H1 (cell line): ENCODE results near the gene COL25A1. TPM values are rescaled to one million over a fixed set of nuclear protein-coding genes. Genes with fewer than 3 reads are reported as not detected.

Experiments
- CTCF ChIA-PET: fragments of 300-600 bp; sonication (Branson Sonifier 250); formaldehyde crosslinking; loops from one replicate; lab custom pipeline; 2021; ENCODE audit not compliant: partially characterized antibody; lab: Charles Lee
- POLR2A ChIA-PET: fragments of 300-600 bp; sonication (Branson Sonifier 250); formaldehyde crosslinking; loops from one replicate; lab custom pipeline; 2021; ENCODE audit warnings: inconsistent platforms; ENCODE audit not compliant: partially characterized antibody; lab: Charles Lee
- DNase-seq, 2 experiments: peaks; one replicate each; pipeline versions ENCODE4 v3.0.0 to v3.0.0-alpha.2; 2010 to 2022; ENCODE audit warnings: low spot score in 2 of 2, low read depth in 1 of 2, mixed read lengths in 1 of 2
- FAIRE-seq: peaks from 2 replicates; lab custom pipeline; 2011; peaks lifted over from hg19 to GRCh38; lab: Jason Lieb, UNC
- H2AFZ ChIP-seq: 2 replicates; pipeline ENCODE4 v1.8.1; 2012; ENCODE audit warnings: low read length, inconsistent platforms
- H2AK5ac ChIP-seq: 2 replicates; pipeline ENCODE4 v1.6.1; 2013; ENCODE audit warnings: low read depth, low read length
- H2BK120ac ChIP-seq: replicated peaks from 2 replicates; pipeline ENCODE3; 2013; ENCODE audit warnings: low read depth, low read length, inconsistent platforms
- H2BK12ac ChIP-seq: 2 replicates; pipeline ENCODE4 v1.6.1; 2013; ENCODE audit warnings: low read depth, low read length
- H2BK15ac ChIP-seq: 2 replicates; pipeline ENCODE4 v1.6.1; 2013; ENCODE audit warnings: low read length
- H2BK20ac ChIP-seq: 2 replicates; pipeline ENCODE4 v1.6.1; 2013; ENCODE audit warnings: low read length
- H2BK5ac ChIP-seq: 2 replicates; pipeline ENCODE4 v1.6.1; 2013; ENCODE audit warnings: low read depth, low read length
- H3K14ac ChIP-seq: 2 replicates; pipeline ENCODE4 v1.6.1; 2013; ENCODE audit warnings: inconsistent platforms; ENCODE audit not compliant: insufficient read length
- H3K18ac ChIP-seq: 2 replicates; pipeline ENCODE4 v1.6.1; 2013; ENCODE audit warnings: low read length; ENCODE audit errors: extremely low read depth
- H3K23ac ChIP-seq: 2 replicates; pipeline ENCODE4 v1.6.1; 2013; ENCODE audit warnings: inconsistent platforms; ENCODE audit not compliant: insufficient read length
- H3K23me2 ChIP-seq: 2 replicates; pipeline ENCODE4 v1.6.1; 2013; ENCODE audit warnings: low read depth, low read length
- H3K27ac ChIP-seq: 2 replicates; pipeline ENCODE4 v1.6.1; 2011; ENCODE audit warnings: low read depth, low read length, inconsistent platforms
- H3K27me3 ChIP-seq, 4 experiments: replicated peaks in 1 of 4; 1 replicate in 1 of 4; 2 replicates in 3 of 4; pipeline versions ENCODE4 v1.6.1 to v1.8.1; 2011 to 2013; ENCODE audit warnings: low read length in 3 of 4, mild to moderate bottlenecking in 3 of 4, inconsistent platforms in 2 of 4, mixed read lengths in 2 of 4, moderate library complexity in 1 of 4; ENCODE audit not compliant: control insufficient read depth in 3 of 4, insufficient read depth in 3 of 4; ENCODE audit errors: extremely low read depth in 1 of 4
- H3K36me3 ChIP-seq, 4 experiments: 2 replicates each; pipeline versions ENCODE4 v1.6.1 to v1.8.1; 2011 to 2013; ENCODE audit warnings: mild to moderate bottlenecking in 4 of 4, low read length in 3 of 4, moderate library complexity in 2 of 4, control low read depth in 1 of 4, inconsistent platforms in 1 of 4; ENCODE audit not compliant: insufficient read depth in 4 of 4, control insufficient read depth in 2 of 4
- H3K4ac ChIP-seq: replicated peaks from 2 replicates; pipeline ENCODE3; 2013; ENCODE audit warnings: low read length, low read depth, mixed read lengths, inconsistent platforms; ENCODE audit not compliant: insufficient read length
- H3K4me1 ChIP-seq, 4 experiments: replicated peaks in 1 of 4; 1 replicate in 1 of 4; 2 replicates in 3 of 4; pipeline versions ENCODE4 v1.6.1 to v1.8.1; 2011 to 2013; ENCODE audit warnings: low read length in 3 of 4, inconsistent platforms in 2 of 4, mixed read lengths in 1 of 4; ENCODE audit not compliant: insufficient read depth in 4 of 4, control insufficient read depth in 3 of 4
- H3K4me2 ChIP-seq, 2 experiments: 2 replicates each; pipeline versions ENCODE4 v1.6.1 to v1.8.1; 2011 to 2013; ENCODE audit warnings: low read depth in 2 of 2, low read length in 2 of 2, control low read depth in 1 of 2, inconsistent platforms in 1 of 2, mild to moderate bottlenecking in 1 of 2; ENCODE audit not compliant: insufficient read depth in 1 of 2
- H3K4me3 ChIP-seq, 4 experiments: fragments of 200-600, 300-600 bp in 1 of 4; sonication (generic), shearing (Covaris generic), sonication (Bioruptor Twin) in 1 of 4; 2 replicates each; pipeline versions ENCODE4 v1.5.1 to v1.8.1; 2011 to 2016; ENCODE audit warnings: low read length in 4 of 4, low read depth in 3 of 4, control low read depth in 2 of 4, inconsistent platforms in 2 of 4, mild to moderate bottlenecking in 2 of 4, mixed read lengths in 1 of 4, moderate library complexity in 1 of 4; ENCODE audit not compliant: insufficient read depth in 2 of 4; ENCODE audit errors: extremely low read depth in 1 of 4
- H3K56ac ChIP-seq: replicated peaks from 2 replicates; pipeline ENCODE3; 2013; ENCODE audit warnings: low read depth, mild to moderate bottlenecking, mixed read lengths, low read length, inconsistent platforms; ENCODE audit not compliant: insufficient read length
- H3K79me1 ChIP-seq: 2 replicates; pipeline ENCODE4 v1.6.1; 2013; ENCODE audit warnings: low read depth, low read length, control low read depth
- H3K79me2 ChIP-seq, 2 experiments: 2 replicates each; pipeline versions ENCODE4 v1.6.1 to v1.8.1; 2012 to 2013; ENCODE audit warnings: low read length in 2 of 2, mild to moderate bottlenecking in 2 of 2, inconsistent platforms in 1 of 2; ENCODE audit not compliant: insufficient read depth in 2 of 2, control insufficient read depth in 1 of 2
- H3K9ac ChIP-seq, 4 experiments: replicated peaks in 1 of 4; 1 replicate in 1 of 4; 2 replicates in 3 of 4; pipeline versions ENCODE4 v1.6.1 to v1.8.1; 2011 to 2013; ENCODE audit warnings: low read depth in 3 of 4, low read length in 3 of 4, control low read depth in 2 of 4, mild to moderate bottlenecking in 2 of 4, moderate library complexity in 2 of 4, inconsistent platforms in 1 of 4; ENCODE audit errors: extremely low read depth in 1 of 4
- H3K9me3 ChIP-seq, 2 experiments: 2 replicates each; pipeline versions ENCODE4 v1.6.1 to v1.8.1; 2012 to 2013; ENCODE audit warnings: mild to moderate bottlenecking in 2 of 2, moderate library complexity in 2 of 2, control low read depth in 1 of 2, inconsistent platforms in 1 of 2, low read depth in 1 of 2, low read length in 1 of 2, mixed read lengths in 1 of 2; ENCODE audit not compliant: insufficient read depth in 2 of 2
- H4K20me1 ChIP-seq, 2 experiments: replicated peaks in 1 of 2; 2 replicates each; pipeline versions ENCODE3 to v1.8.1; 2011 to 2013; ENCODE audit warnings: inconsistent platforms in 2 of 2, low read length in 2 of 2, mild to moderate bottlenecking in 1 of 2; ENCODE audit not compliant: insufficient read depth in 2 of 2, control insufficient read depth in 1 of 2
- H4K5ac ChIP-seq: 2 replicates; pipeline ENCODE4 v1.6.1; 2013; ENCODE audit warnings: low read length, low read depth, mixed read lengths, inconsistent platforms; ENCODE audit not compliant: insufficient read length
- H4K8ac ChIP-seq: 2 replicates; pipeline ENCODE4 v1.8.0; 2013; ENCODE audit warnings: mild to moderate bottlenecking, moderate library complexity, low read length, inconsistent platforms; ENCODE audit not compliant: insufficient read depth; ENCODE audit errors: extremely low read depth
- H4K91ac ChIP-seq: replicated peaks from 2 replicates; pipeline ENCODE3; 2013; ENCODE audit warnings: low read length, mixed read lengths, inconsistent platforms; ENCODE audit not compliant: insufficient read length
- ASH2L ChIP-seq: fragments of 200-600, 300-600 bp; sonication (generic); IDR thresholded peaks from one replicate; pipeline ENCODE4 v1.7.1; 2017; ENCODE audit warnings: low read length
- KDM4A ChIP-seq: IDR thresholded peaks from one replicate; pipeline ENCODE4 v1.7.1; 2012; ENCODE audit warnings: low read depth, mild to moderate bottlenecking, moderate library complexity, low read length, inconsistent platforms; ENCODE audit not compliant: severe bottlenecking
- KDM5A ChIP-seq: fragments of 200-600 bp; IDR thresholded peaks from 2 replicates; pipeline ENCODE4 v1.7.1; 2012; ENCODE audit warnings: mild to moderate bottlenecking, low read length, inconsistent platforms, mixed read lengths
- RBBP5 ChIP-seq: IDR thresholded peaks from 2 replicates; pipeline ENCODE4 v1.7.1; 2012; ENCODE audit warnings: low read depth, mild to moderate bottlenecking, inconsistent platforms, low read length, moderate library complexity, borderline replicate concordance
- SAP30 ChIP-seq: fragments of 300-600 bp; sonication (generic); IDR thresholded peaks from 2 replicates; pipeline ENCODE4 v1.7.1; 2012; ENCODE audit warnings: low read length, moderate library complexity, mild to moderate bottlenecking, inconsistent platforms; ENCODE audit not compliant: insufficient read depth, insufficient replicate concordance
- SIN3A ChIP-seq, 2 experiments: IDR thresholded peaks in 1 of 2; conservative IDR thresholded peaks in 1 of 2; 2 replicates each; pipeline ENCODE4 v1.6.1; 2011 to 2012; ENCODE audit warnings: low read length in 2 of 2, improper control_type of control experiment in 1 of 2, low read depth in 1 of 2, mild to moderate bottlenecking in 1 of 2
- SIRT6 ChIP-seq: IDR thresholded peaks from one replicate; pipeline ENCODE4 v1.7.1; 2012; ENCODE audit warnings: low read length, inconsistent platforms
- TBP ChIP-seq: IDR thresholded peaks from 2 replicates; pipeline ENCODE4 v1.6.1; 2011; ENCODE audit warnings: low read depth, low read length, improper control_type of control experiment
- WGBS, 2 experiments: shearing (Covaris generic) in 1 of 2; methylation state at CpG; one replicate each; pipeline versions ENCODE4 v1.1.6 to v1.1.7; 2013 to 2015; ENCODE audit warnings: low lambda C conversion rate in 2 of 2, mixed read lengths in 2 of 2, inconsistent platforms in 1 of 2, low coverage in 1 of 2, missing lambda C conversion rate in 1 of 2; ENCODE audit not compliant: insufficient replicate concordance in 2 of 2, insufficient coverage in 1 of 2, insufficient read length in 1 of 2; ENCODE audit errors: extremely low coverage in 1 of 2, missing lambda C conversion rate in 1 of 2; 5-methylcytosine and 5-hydroxymethylcytosine counted together
- polyA plus RNA-seq, 7 experiments: library from polyadenylated mRNA; depleted of rRNA in 3 of 7; stranded (reverse) in 5 of 7; unstranded in 2 of 7; fragments of >200 nt in 5 of 7; fragments of 200-250 nt in 2 of 7; gene quantifications; 1 replicate in 5 of 7; 2 replicates in 1 of 7; 4 replicates in 1 of 7; pipeline versions ENCODE4 v1.2.1 to v1.2.3, GENCODE V29; 2011 to 2013; ENCODE audit warnings: missing spikeins in 2 of 7, mixed read lengths in 2 of 7
- total RNA-seq: library from RNA; stranded (reverse); fragmentation: NEBNext Ultra II Directional; extraction: Animal tissue kit (Norgen Biotek cat#: 25700); gene quantifications from 2 replicates; pipeline ENCODE4 v1.2.1, GENCODE V29; 2021
- TF ChIP-seq, protein P1 (sequence below): IDR thresholded peaks from 2 replicates; pipeline ENCODE4 v1.6.1; 2012; ENCODE audit warnings: low read length, inconsistent platforms

The COL25A1 gene
- total and polyA plus RNA-seq, 2 of the 8 experiments (the other 6 are each of a cell fraction or from before 2014, with no cell fraction given) = 1.1 to 8.3 TPM

DNA sequence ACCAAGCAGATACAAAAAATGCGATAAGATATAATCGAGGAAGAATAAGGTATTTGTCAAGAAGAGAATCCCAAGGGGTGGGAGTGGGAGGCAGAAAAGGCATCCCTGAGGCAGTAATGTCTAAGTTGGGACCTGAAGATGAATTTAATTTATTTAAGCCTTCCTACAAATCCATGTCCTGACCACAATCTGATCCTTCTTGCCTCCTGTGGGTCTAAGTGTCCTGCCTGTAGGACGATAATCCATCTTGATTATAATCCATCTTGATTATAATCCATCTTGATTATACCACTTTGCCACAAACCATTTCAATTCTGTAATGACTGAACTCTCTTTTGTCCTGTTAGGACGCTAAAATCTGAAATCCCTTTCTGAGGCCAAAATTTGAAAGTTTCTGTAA lies 130.2 kb downstream of the COL25A1 start:
- POLR2A ChIA-PET = no interaction called here
- Histone ChIP-seq H3K18ac (no peak overlapping the region), H2AFZ (no peak overlapping the region)

More for the DNA sequence above, 130.2 kb downstream of the COL25A1 start:
- FAIRE-seq (no peak), DNase-seq (no peak)
- H3K23ac ChIP-seq = no peak overlapping the region
- H2BK15ac ChIP-seq = no peak overlapping the region
- no peak overlapping the region for H4K5ac ChIP-seq
- no peaks in the 10 kb centered on the region for H3K36me3 ChIP-seq
- no peaks in the 10 kb centered on the region; a peak in 1 of 7 replicates for H3K4me1 ChIP-seq
- H3K4me2 ChIP-seq = no peak overlapping the region
- no peak overlapping the region for H3K27ac ChIP-seq
- H4K8ac ChIP-seq = no peak overlapping the region
- CTCF ChIA-PET = interaction anchor here (0.6 kb wide), 2 partner anchors 14 to 1041 kb away, joined by 3 read pairs; no protein-coding TSS in a partner anchor
- no peak overlapping the region for H3K56ac ChIP-seq
- H3K23me2 ChIP-seq = no peaks in the 10 kb centered on the region
- H3K4me3 ChIP-seq = no peak overlapping the region
- no peaks in the 10 kb centered on the region for H4K20me1 ChIP-seq
- H2BK5ac ChIP-seq = no peak overlapping the region
- TF ChIP-seq ASH2L = no peak
- TF ChIP-seq TBP = no peak
- TF ChIP-seq KDM4A = no peak
- no peak for TF ChIP-seq SAP30
- no peak for TF ChIP-seq SIN3A (conservative IDR thresholded peaks at IDR 0.05 in 1 of 2, IDR thresholded peaks at IDR 0.05 in 1 of 2; ENCODE audit: low read depth in 1 of 2, low read length in 2 of 2)
- TF ChIP-seq SIRT6 = no peak
- no peak for TF ChIP-seq KDM5A
- TF ChIP-seq, protein P1, sequence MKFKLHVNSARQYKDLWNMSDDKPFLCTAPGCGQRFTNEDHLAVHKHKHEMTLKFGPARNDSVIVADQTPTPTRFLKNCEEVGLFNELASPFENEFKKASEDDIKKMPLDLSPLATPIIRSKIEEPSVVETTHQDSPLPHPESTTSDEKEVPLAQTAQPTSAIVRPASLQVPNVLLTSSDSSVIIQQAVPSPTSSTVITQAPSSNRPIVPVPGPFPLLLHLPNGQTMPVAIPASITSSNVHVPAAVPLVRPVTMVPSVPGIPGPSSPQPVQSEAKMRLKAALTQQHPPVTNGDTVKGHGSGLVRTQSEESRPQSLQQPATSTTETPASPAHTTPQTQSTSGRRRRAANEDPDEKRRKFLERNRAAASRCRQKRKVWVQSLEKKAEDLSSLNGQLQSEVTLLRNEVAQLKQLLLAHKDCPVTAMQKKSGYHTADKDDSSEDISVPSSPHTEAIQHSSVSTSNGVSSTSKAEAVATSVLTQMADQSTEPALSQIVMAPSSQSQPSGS = no peak
- no peak for TF ChIP-seq RBBP5
- H2AK5ac ChIP-seq = no peak overlapping the region
- H2BK20ac ChIP-seq = no peak overlapping the region
- no peak overlapping the region for H3K9ac ChIP-seq
- H3K27me3 ChIP-seq = no peaks in the 10 kb centered on the region
- H3K79me1 ChIP-seq = no peaks in the 10 kb centered on the region
- H3K14ac ChIP-seq = no peak overlapping the region
- H2BK120ac ChIP-seq = no peak overlapping the region
- no peak overlapping the region for H3K4ac ChIP-seq
- 93% methylated on average over 4 of the region's 4 CpGs; no CpG with 5 or more reads in 1 of the 2 experiments for WGBS, 2 experiments
- H2BK12ac ChIP-seq = no peak overlapping the region
- no peaks in the 10 kb centered on the region for H3K79me2 ChIP-seq
- no peaks in the 10 kb centered on the region for H3K9me3 ChIP-seq
- H4K91ac ChIP-seq = no peak overlapping the region
